ENCODE results near the gene PPARD.
A peak's percentile ranks its signal among the peaks of the same experiment; 100 is the strongest.

PPARD gene

DNA sequence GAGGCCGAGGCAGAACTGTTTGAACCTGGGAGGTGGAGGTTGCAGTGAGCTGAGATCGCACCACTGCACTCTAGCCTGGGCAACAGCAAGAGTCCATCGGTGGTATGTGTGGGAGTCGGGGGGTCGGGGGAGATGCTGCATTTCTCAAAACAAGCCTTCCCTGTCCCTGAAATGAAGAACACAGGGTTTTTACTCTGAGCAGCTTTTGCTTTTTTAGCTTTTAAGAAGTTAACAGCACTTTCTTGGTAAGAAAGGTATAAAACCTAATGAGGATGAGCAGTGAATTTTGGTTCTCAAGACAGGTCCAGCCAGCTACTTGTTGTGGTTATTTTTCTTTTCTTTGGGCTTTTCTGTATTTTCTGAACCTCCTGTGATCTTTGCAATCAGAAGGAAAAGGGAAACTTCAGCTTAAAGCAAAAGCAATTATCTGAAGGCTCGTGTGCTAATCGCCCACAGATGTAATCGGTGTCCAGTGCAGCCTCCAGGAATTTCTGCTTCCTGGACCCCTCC lies 129.5 kb downstream of the PPARD start:
- DNase-seq (ENCODE audit: insufficient read length, low spot score) (no peak), FAIRE-seq (no peak)
- no peak for TF ChIP-seq SPI1 (IDR thresholded peaks at IDR 0.05; ENCODE audit: low read depth, low read length)
- TF ChIP-seq POLR2A (IDR thresholded peaks at IDR 0.05; ENCODE audit: low read depth, low read length): peak; percentile 28
- TF ChIP-seq POLR2AphosphoS5 (IDR thresholded peaks at IDR 0.05; ENCODE audit: low read depth, low read length): no peak; the same call in 1 of the 2 replicates
- no peak for TF ChIP-seq TAF1 (IDR thresholded peaks at IDR 0.05; ENCODE audit: low read depth, low read length)

DNA sequence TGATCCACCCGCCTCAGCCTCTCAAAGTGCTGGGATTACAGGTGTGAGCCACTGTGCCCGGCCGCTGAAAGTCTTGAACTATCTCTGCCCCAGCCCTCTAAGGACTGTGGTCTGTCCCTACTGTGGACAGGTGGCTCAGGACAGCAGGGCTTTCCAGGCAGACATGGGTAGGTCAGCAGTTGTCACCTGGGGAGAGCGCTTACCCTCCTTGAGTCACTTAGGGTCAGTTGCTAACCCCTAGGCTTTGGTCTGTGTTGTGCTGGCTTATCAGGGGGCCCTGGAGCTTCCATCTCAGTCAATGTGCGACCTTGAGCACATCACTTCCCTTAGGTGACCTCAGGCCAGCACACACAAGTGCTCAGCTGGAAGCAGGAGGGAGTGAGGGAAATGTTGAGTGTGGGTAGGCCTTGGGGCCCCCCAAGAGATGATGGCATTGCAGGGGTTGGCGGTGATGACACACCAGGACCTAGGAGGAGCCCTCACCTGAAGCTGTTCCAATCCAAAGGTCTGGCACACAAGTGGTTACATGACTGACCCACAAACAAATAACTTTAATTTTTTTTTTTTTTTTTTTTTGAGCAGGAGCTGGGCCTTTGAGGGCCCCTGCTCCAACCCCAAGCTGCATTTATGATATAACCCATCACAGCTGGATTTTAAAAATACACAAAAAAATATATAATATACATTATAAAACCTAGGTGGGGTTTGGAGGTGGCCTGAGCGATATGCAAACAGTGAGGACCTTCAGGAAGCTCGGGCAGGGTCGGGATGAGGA lies 130.9 kb downstream of the PPARD start:
- DNase-seq (ENCODE audit: insufficient read length, low spot score) (no peak), FAIRE-seq (no peak)

DNA sequence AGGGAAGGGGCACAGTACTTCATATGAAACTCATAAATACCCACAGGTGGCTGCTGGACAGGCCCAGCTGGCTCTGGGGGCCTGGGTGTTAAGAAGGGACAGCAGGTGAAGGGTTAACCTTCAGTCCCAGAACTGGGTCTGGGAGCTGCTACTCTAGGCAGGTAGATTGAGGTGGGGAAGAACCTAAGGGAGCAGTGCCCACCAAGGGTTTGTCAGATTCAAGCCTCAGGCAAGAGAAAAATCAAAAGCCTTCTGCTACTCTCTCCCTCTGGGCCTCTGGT lies 131.4 kb downstream of the PPARD start:
- no peak for DNase-seq (ENCODE audit: insufficient read length, low spot score)
- FAIRE-seq: no peak
- TF ChIP-seq TAF1 (IDR thresholded peaks at IDR 0.05; ENCODE audit: low read depth, low read length) (no peak), POU2F2 (IDR thresholded peaks at IDR 0.05; ENCODE audit: low read depth, low read length) (no peak; the same call in 1 of the 2 replicates), POLR2A (IDR thresholded peaks at IDR 0.05; ENCODE audit: low read depth, low read length) (no peak), POLR2AphosphoS5 (IDR thresholded peaks at IDR 0.05; ENCODE audit: low read depth, low read length) (no peak), SPI1 (IDR thresholded peaks at IDR 0.05; ENCODE audit: low read depth, low read length) (no peak), PAX5 (IDR thresholded peaks at IDR 0.05; ENCODE audit: insufficient read depth, low read length, severe bottlenecking) (no peak)

More for the DNA sequence above, 130.9 kb downstream of the PPARD start:
- TF ChIP-seq TAF1 (IDR thresholded peaks at IDR 0.05; ENCODE audit: low read depth, low read length): no peak
- TF ChIP-seq POLR2A (IDR thresholded peaks at IDR 0.05; ENCODE audit: low read depth, low read length): peak; percentile 74
- peak; percentile 54; the same call in 1 of the 2 replicates for TF ChIP-seq POLR2AphosphoS5 (IDR thresholded peaks at IDR 0.05; ENCODE audit: low read depth, low read length)

DNA sequence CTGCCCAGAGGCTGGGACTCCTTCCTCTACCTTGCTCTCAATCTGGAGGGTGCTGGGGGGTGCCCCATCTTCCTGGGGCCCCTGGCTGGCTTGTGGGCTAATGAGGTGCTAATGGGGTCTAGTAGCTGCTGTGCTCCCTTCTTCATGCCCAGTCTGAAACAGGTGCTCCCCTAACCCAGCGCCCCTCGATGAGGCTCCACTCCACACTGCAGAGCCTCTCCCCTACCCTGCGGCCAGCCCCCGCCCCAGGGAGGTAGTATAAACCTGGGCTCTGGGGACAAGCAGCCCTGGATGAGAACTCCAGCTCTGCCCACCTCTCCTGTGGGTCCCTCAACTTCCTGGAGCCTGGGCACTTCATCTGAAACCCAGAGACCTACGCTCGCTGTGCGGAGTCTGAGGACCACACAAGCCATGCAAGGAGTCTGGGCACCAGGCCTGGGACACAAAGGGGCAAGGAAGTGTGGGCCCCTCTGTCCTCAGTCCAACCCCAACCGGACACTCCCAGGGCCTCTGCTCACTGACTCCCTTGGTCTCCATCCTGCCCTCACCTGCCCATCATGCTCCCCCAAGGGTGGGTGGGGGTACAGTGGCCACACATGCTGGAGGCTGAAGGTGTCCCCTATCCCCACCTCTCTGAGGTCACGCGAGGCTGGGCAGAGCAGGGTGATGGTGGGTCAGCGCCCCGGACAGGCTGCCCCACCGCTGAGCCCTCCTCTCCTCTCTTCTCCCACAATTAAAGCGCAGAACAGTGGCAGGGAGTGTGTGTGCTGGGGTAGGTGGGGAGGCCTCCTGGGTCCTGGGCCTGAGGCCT lies 132.0 kb downstream of the PPARD start:
- FAIRE-seq: no peak
- TF ChIP-seq POLR2AphosphoS5 (IDR thresholded peaks at IDR 0.05; ENCODE audit: low read depth, low read length) (peak; percentile 74), POLR2A (IDR thresholded peaks at IDR 0.05; ENCODE audit: low read depth, low read length) (peak; percentile 49; the same call in 1 of the 2 replicates), TAF1 (IDR thresholded peaks at IDR 0.05; ENCODE audit: low read depth, low read length) (no peak)
- no peak for DNase-seq (ENCODE audit: insufficient read length, low spot score)

DNA sequence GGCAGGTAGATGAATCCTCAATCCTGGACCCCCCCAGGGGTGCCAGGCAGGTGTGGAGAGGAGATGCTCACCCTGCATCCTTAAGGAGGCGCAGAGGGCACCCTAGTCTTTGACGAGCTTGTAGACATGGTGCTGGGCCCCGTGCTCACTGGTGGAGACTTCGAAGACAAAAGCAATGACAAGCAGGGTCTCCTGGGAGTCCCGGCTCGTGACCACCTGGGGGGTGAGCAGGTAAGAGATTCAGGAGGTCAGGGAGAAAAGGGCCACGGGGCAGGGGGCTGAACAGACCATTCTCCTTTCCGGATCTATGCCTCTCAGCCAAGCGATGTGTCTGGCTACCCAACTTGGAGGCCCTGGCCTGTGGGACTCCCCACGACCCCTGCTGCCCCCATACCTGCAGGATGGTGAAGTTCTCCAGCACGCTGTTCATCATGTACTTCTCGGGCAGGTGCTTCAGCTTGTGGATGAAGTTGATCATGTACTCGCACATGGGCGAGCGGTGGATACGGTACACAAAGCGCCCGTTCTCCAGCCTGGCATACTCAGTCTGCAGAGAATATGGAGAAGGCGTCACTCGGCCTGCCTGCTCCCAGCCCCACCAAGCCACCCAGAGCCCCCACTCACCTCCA lies 132.7 kb downstream of the PPARD start:
- no peak for DNase-seq (ENCODE audit: insufficient read length, low spot score)
- TF ChIP-seq POU2F2 (IDR thresholded peaks at IDR 0.05; ENCODE audit: low read depth, low read length) (no peak), POLR2A (IDR thresholded peaks at IDR 0.05; ENCODE audit: low read depth, low read length) (no peak; the same call in 1 of the 2 replicates), SPI1 (IDR thresholded peaks at IDR 0.05; ENCODE audit: low read depth, low read length) (no peak), TAF1 (IDR thresholded peaks at IDR 0.05; ENCODE audit: low read depth, low read length) (no peak), PAX5 (IDR thresholded peaks at IDR 0.05; ENCODE audit: insufficient read depth, low read length, severe bottlenecking) (no peak), POLR2AphosphoS5 (IDR thresholded peaks at IDR 0.05; ENCODE audit: low read depth, low read length) (no peak)
- FAIRE-seq: no peak

DNA sequence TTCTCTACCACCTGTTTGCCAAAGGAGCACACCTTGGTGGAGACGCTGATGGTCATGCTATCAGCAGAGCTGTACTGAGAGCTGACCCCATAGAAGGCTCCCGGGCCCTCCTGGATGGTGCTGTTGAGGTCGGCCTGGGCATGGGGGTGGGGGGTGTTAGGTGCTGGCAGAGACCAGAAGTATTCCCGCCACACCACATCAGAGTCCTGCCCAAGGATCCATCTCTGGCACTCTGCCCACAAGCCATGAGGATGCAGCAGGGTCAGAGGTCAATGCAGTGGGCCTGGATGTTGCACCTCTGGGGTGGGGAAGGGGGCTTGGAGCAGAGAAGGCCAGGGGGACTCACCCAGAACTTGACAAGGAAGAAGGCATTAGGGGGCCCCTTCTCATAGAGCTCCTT lies 133.2 kb downstream of the PPARD start:
- FAIRE-seq: no peak
- TF ChIP-seq SPI1 (IDR thresholded peaks at IDR 0.05; ENCODE audit: low read depth, low read length) (no peak), POLR2AphosphoS5 (IDR thresholded peaks at IDR 0.05; ENCODE audit: low read depth, low read length) (no peak), POU2F2 (IDR thresholded peaks at IDR 0.05; ENCODE audit: low read depth, low read length) (no peak), PAX5 (IDR thresholded peaks at IDR 0.05; ENCODE audit: insufficient read depth, low read length, severe bottlenecking) (no peak), TAF1 (IDR thresholded peaks at IDR 0.05; ENCODE audit: low read depth, low read length) (no peak), POLR2A (IDR thresholded peaks at IDR 0.05; ENCODE audit: low read depth, low read length) (no peak)
- no peak for DNase-seq (ENCODE audit: insufficient read length, low spot score)

DNA sequence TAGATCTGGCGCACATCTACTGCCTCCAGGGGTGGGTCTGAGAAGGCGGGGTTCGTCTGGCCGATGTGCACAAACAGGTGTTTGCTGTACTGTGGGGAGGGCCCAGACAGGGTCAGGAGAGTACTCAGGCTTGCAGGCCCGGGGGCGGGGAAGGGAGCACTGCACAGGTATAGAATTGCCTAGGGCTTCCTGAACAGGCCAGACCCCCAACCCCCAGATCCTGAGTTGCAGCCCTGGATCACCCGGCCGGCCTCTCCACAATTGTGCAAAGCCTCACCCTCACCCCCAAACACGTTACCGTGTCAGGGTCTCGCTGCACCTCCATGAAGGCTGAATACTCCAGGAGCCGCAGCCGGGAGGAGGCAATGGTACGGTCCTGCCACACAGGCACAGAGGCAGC lies 133.6 kb downstream of the PPARD start:
- no peak for DNase-seq (ENCODE audit: insufficient read length, low spot score)
- FAIRE-seq: no peak
- TF ChIP-seq TAF1 (IDR thresholded peaks at IDR 0.05; ENCODE audit: low read depth, low read length): no peak

DNA sequence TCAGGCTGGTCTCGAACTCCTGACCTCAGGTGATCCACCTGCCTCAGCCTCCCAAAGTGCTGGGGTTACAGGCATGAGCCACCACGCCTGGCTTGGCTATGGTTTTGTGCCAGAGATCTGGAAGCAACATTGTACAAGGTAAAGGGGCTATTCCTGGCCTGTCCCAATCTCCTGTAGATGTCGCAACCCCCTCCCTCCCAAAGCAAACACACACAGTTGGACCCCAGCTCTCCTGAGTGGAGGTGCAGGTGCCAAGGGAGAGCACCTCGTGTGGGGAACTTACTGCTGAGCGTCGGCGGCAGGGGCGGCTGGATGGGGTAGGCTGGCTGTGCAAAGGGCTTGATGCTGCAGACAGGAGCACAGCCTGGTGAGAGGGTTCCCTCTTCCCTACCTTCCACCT lies 134.7 kb downstream of the PPARD start:
- FAIRE-seq: no peak
- DNase-seq (ENCODE audit: insufficient read length, low spot score): no peak
- TF ChIP-seq POLR2AphosphoS5 (IDR thresholded peaks at IDR 0.05; ENCODE audit: low read depth, low read length): no peak
- TF ChIP-seq TAF1 (IDR thresholded peaks at IDR 0.05; ENCODE audit: low read depth, low read length): no peak
- TF ChIP-seq PAX5 (IDR thresholded peaks at IDR 0.05; ENCODE audit: insufficient read depth, low read length, severe bottlenecking): no peak
- TF ChIP-seq POLR2A (IDR thresholded peaks at IDR 0.05; ENCODE audit: low read depth, low read length): no peak
- TF ChIP-seq SPI1 (IDR thresholded peaks at IDR 0.05; ENCODE audit: low read depth, low read length): no peak
- no peak for TF ChIP-seq POU2F2 (IDR thresholded peaks at IDR 0.05; ENCODE audit: low read depth, low read length)
